Neural cell (in vitro differentiated cells): ENCODE results near the gene SLC15A5.

Source experiments
- CTCF ChIP-seq: fragments of 450-650 bp; IDR thresholded peaks from 2 replicates; pipeline ENCODE4 v1.5.1; 2014; ENCODE audit warnings: antibody characterized with exemption, mild to moderate bottlenecking, moderate library complexity; ENCODE audit not compliant: poor library complexity, severe bottlenecking
- EP300 ChIP-seq: fragments of 450-650 bp; conservative IDR thresholded peaks from 2 replicates; pipeline ENCODE4 v1.6.1; 2014; ENCODE audit warnings: antibody characterized with exemption, mild to moderate bottlenecking, moderate library complexity; ENCODE audit not compliant: poor library complexity, severe bottlenecking
- EZH2 ChIP-seq: fragments of 200-600, 300-800 bp; shearing (Covaris generic), sonication (generic); IDR thresholded peaks from 2 replicates; pipeline ENCODE4 v1.6.1; 2014; ENCODE audit warnings: antibody characterized with exemption, low read length, borderline replicate concordance, mild to moderate bottlenecking; ENCODE audit not compliant: insufficient read depth, poor library complexity, severe bottlenecking
- MXI1 ChIP-seq: fragments of 450-650 bp; conservative IDR thresholded peaks from 2 replicates; pipeline ENCODE4 v1.6.1; 2014; ENCODE audit warnings: antibody characterized with exemption, mild to moderate bottlenecking; ENCODE audit not compliant: poor library complexity, severe bottlenecking
- RAD21 ChIP-seq: fragments of 450-650 bp; conservative IDR thresholded peaks from 2 replicates; pipeline ENCODE4 v1.6.1; 2014; ENCODE audit warnings: antibody characterized with exemption, mild to moderate bottlenecking, moderate library complexity
- REST ChIP-seq: IDR thresholded peaks from 2 replicates; pipeline ENCODE4 v1.6.1; 2012; ENCODE audit warnings: borderline replicate concordance
- SMC3 ChIP-seq: fragments of 450-650 bp; conservative IDR thresholded peaks from 2 replicates; pipeline ENCODE4 v1.6.1; 2014; ENCODE audit warnings: antibody characterized with exemption, mild to moderate bottlenecking, moderate library complexity; ENCODE audit not compliant: poor library complexity
- TAF1 ChIP-seq: IDR thresholded peaks from 2 replicates; pipeline ENCODE4 v1.6.1; 2012; ENCODE audit warnings: low read depth

- TF ChIP-seq CTCF (no peak), SMC3 (no peak), EP300 (no peak), REST (no peak), MXI1 (no peak), TAF1 (no peak), EZH2 (no peak), RAD21 (no peak)
Observed at GRCh38 chr12:16246264-16246663, 31.2 kb downstream of the SLC15A5 start.
